Astrocyte of the hippocampus (primary cell): ENCODE results near the gene KAT6B.
A peak's percentile ranks its signal among the peaks of the same experiment; 100 is the strongest.

Experiments
- DNase-seq: peaks from one replicate; pipeline ENCODE4 v3.0.0; 2011; ENCODE audit warnings: low read depth, low spot score

KAT6B gene

DNA sequence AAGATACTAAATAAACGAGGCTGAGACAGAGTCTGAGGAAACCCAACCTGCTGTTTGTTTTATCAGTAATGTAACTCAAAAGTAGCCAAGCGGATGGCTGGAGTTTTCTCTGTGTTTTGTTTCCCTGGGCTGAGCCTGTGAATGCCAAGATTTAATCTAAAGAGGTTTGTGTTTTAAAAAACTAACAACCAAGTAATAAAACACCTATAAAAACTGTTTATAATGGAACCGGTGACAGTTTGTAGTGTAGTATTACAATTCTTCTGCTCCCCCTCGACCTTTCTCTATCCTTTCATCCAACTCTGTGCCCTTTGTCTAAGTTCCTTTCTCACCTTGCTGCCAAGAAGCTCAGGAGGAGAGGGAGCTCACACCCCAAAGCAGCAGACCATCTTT lies 2.6 kb upstream of the KAT6B start:
- no peak for DNase-seq

- DNase-seq: no peak
Observed at GRCh38 chr10:74824184-74824899, 2.1 kb upstream of the KAT6B start.

GRCh38 chr10:74824900-74825370 lies 1.5 kb upstream of the KAT6B start:
- DNase-seq: peak; percentile 60

DNA sequence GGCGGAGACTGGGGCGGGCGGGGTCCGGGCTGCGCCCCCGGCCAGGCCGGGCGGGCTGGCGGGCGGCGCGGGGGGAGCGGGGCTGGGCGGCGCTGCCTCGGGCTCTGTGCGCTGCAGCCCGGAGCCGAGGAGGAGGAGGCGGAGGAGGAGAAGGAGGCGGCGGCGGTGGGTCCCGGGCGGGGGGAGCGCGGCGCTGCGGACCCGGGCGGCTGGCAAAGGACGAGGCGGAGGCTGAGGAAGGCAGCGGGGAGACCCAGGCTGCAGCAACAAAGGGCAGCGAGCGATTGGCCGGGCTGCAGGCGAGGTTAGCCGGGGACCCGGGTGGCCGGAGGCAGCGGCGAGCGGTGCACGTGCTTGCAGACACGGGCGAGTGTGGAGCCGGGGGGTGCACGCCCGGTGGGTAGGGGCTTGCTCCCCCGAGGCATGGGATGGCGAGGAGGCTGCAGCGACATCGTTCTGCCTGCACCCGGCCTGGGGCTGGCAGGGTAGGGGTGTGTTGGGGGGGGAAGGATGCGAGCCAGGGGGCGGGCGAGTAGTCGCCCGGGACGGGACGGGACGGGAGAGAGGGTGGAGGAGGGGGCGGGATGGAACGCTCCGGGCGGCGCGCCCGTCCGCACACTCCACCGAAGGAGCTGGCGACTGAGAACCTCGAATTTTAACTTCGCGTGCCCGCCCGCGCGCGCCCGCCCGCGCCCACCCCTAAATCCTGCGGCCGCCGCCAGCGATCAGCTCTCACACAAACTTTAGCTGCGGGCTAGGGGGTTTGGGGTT lies 844 bp upstream of the KAT6B start:
- peak; percentile 82 for DNase-seq

- peak; percentile 15 for DNase-seq
Observed at GRCh38 chr10:74827045-74827441, 643 bp downstream of the KAT6B start.

- DNase-seq: no peak
Observed at GRCh38 chr10:74827694-74828093, 1.3 kb downstream of the KAT6B start.

GRCh38 chr10:74828946-74829345 lies 2.5 kb downstream of the KAT6B start:
- no peak for DNase-seq

GRCh38 chr10:74831518-74832120 lies 5.2 kb downstream of the KAT6B start:
- no peak for DNase-seq

- DNase-seq: no peak
Observed at GRCh38 chr10:74835963-74836362, 9.6 kb downstream of the KAT6B start.

DNA sequence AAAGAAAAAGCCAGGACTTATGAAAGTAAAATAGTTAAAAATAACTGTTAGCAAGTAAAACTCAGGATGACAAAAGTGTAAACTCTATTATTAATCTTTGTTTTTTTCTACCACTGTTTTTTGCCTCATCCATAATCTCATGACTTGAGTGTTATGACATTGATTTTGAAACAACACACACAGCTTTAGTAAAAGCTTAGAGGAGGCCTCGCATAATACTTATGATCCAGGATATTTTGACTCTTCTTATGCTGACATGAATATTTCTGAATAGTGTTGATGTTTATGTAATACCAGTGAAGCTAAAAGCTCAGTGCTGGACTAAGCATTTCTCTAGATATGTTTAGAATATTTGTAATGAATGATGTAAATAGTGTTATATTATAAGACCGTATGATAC lies 10.5 kb downstream of the KAT6B start:
- DNase-seq: no peak

DNA sequence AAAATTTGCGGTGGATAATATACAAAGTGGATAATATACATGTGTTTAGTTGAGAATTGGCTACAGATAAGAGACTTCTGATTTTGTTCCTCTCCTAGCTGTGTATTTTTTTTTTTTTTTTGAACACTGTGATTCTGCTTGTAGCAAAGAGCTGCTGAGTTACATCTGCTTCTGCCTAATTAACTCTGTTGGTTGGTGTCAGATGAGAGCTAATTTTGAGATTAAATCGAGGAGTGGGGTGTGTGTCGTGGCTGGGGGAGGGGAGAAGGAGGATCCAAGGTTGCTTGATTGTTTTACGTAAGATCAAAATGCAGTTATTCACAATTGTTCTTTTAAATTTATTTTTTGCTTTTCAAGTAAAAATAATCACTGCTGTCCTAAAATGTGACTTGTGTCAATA lies 11.3 kb downstream of the KAT6B start:
- DNase-seq: no peak

GRCh38 chr10:74839708-74840107 lies 13.3 kb downstream of the KAT6B start:
- DNase-seq: no peak

DNA sequence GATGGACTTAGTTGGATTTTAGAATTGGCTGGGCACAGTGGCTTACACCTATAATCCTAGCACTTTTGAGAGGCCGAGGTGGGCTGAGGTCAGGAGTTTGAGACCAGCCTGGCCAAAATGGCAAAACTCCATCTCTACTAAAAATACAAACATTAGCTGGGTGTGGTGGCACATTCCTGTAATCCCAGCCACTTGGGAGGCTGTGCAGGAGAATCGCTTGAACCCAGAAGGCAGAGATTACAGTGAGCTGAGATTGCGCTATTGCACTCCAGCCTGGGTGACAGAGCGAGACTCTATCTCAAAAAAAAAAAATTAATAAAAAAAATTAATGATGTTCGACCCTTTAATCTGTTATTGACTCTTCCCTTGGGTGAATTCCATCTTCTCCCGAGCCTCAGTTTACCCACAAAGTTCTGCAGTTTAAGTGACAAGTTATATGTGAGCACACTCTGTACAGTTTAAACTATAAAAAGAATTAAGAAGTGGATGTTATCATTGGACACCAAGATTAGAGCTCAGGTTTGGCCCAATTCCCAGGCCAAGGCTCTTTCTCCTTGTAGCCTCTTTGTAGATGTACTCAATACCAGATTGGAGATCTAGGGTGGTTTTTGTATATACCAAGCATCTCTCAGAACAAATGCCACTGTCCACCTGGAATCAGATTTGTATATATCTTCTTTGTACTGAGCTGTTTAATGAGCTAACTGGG lies 15.0 kb downstream of the KAT6B start:
- peak; percentile 55 for DNase-seq

GRCh38 chr10:74842301-74842954 lies 16.0 kb downstream of the KAT6B start:
- DNase-seq: no peak

GRCh38 chr10:74846958-74847357 lies 20.6 kb downstream of the KAT6B start:
- DNase-seq: no peak

DNA sequence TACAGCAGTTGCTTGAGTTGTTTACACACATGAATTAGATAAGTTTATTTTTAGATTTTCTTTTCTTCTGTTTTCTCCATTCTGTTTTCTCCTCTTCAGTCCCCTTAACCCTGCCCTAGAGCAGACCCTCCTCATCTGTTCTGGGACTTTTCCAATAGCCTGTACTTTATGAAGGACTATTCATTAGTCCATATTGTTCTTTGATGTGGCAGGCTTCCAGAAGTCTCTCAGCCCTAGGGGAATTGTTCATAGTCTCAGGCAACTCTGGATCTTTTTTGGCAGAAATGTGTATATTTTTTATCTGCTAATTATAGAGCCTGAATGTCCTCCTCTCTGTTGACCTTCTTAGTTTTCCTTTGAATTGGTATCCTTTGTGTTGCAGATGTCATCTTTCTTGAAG lies 25.4 kb downstream of the KAT6B start:
- no peak for DNase-seq

GRCh38 chr10:74852381-74852780 lies 26.0 kb downstream of the KAT6B start:
- no peak for DNase-seq

DNA sequence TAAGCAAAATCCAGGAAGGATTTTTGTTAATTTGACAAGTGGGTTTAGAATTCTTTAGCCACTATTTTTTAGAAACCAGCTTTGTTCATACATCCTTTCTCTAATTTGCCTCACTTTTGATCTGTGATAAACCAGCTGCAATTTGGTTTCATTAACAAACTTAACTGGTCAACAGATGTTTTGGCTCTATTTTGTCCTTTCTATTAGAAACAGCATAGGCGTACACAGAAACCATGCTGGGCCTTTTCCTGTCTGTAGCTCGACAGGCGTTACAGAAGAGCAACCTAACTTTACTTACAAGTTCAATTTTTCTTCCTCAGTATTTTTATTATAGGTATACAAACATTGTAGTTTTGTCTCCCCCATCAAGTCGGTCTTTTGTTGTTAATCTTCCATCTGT lies 28.2 kb downstream of the KAT6B start:
- DNase-seq: no peak

DNA sequence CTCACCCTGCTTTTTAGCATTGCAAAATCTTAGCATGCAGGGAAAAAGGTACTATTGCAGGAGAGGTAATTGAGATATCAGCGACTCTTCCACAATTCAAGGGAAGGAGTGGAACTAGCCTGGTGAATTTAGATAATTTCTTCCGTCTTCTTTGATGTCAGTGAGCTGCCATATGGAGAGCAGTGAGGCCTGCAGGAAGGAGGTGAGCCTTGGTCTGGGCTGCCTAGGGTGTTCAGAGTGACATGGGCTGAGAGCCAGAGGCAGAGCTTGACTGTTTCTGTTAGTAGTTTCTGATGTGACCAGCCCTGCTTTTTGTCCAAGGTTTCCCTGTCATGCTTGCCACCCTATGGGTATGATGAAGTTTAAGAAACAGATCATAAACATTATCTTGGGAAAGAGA lies 28.6 kb downstream of the KAT6B start:
- no peak for DNase-seq

DNA sequence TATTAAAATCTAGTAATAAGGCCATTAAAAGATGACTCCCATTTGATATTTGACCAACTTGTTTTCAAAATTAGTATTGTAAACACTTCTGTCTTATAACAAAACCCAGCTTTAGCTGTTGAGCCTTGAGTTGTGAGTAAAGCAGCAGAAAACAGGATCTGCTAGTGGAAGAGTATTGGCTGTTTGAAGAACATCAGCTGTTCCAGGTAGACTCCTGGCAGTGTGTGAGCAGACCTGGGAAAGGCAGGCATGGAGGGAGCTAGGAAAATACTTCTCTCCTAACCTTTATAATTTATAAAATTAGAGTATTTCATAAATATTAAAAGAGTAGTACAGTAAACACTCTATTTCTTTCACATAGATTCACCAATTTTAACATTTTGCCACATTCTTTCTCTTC lies 29.0 kb downstream of the KAT6B start:
- DNase-seq: no peak

GRCh38 chr10:74856940-74857339 lies 30.5 kb downstream of the KAT6B start:
- no peak for DNase-seq

DNA sequence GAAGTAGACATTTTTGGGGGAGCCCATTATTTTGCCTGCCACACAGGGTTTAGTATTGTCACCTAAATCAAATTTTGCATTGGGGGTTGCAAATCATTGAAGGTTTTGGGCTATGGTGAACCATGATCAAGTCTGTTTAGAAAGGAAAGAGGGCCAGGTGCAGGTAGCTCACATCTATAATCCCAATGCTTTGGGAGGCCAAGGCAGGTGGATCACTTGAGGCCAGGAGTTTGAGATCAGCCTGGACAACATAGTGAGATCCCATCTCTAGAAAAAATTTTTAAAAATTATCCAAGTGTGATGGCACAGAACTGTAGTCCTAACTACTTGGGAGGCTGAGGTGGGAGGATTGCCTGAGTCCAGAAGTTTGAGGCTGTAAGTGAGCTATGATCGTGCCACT lies 31.2 kb downstream of the KAT6B start:
- no peak for DNase-seq
